ENCODE results near the gene TSPAN9. TPM values are rescaled to one million over a fixed set of nuclear protein-coding genes. Genes with fewer than 3 reads are reported as not detected.

The TSPAN9 gene
- total and polyA plus RNA-seq, 4 donors: 27.6 to 40.1 (median 30.9) TPM

DNA sequence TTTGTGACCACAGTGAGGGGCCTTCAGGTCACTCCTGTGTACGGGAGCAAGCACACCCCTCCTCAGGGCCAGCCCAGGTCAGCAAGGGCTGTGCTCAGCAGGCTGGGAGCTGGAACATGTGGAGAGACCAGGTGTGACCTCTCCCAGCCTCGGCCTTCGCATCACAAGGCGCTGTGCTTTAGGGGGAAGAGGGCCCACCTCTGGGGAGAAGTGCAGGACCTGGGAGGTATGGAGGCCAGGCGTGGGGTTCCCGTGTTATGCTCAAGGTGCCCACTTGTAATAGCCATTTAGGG is 219.2 kb downstream of the TSPAN9 start:
- Histone ChIP-seq H3K4me3 (ENCODE audit: low read depth, low read length) (no peak overlapping the region), H3K9me3 (ENCODE audit: control insufficient read depth, insufficient read depth, low read length) (no peaks in the 10 kb centered on the region), H3K27me3 (ENCODE audit: control insufficient read depth, insufficient read depth, low read length) (peaks cover 5% of the 10 kb centered on the region), H3K27ac (ENCODE audit: low read depth, low read length) (no peak overlapping the region), H3K36me3 (ENCODE audit: control insufficient read depth, insufficient read depth, low read length) (no peaks in the 10 kb centered on the region), H3K4me1 (ENCODE audit: control insufficient read depth, insufficient read depth, low read length) (peaks cover 23% of the 10 kb centered on the region)
- no peak for DNase-seq (ENCODE audit: low read depth in 4 of 6, low spot score in 6 of 6)
- WGBS (ENCODE audit: insufficient coverage): 85% methylated on average over 4 of the region's 6 CpGs

- WGBS (ENCODE audit: insufficient coverage): 60% methylated on average over 16 of the region's 17 CpGs
- Histone ChIP-seq H3K36me3 (ENCODE audit: control insufficient read depth, insufficient read depth, low read length) (no peaks in the 10 kb centered on the region), H3K27ac (ENCODE audit: low read depth, low read length) (no peak overlapping the region), H3K4me1 (ENCODE audit: control insufficient read depth, insufficient read depth, low read length) (peaks cover 27% of the 10 kb centered on the region), H3K27me3 (ENCODE audit: control insufficient read depth, insufficient read depth, low read length) (peaks cover 5% of the 10 kb centered on the region), H3K4me3 (ENCODE audit: low read depth, low read length) (no peak overlapping the region), H3K9me3 (ENCODE audit: control insufficient read depth, insufficient read depth, low read length) (no peaks in the 10 kb centered on the region)
- no peak for DNase-seq (ENCODE audit: low read depth in 4 of 6, low spot score in 6 of 6)
These were observed 221.4 kb downstream of the TSPAN9 start for GRCh38 chr12:3298603-3299002.

- peaks cover 5% of the 10 kb centered on the region for H3K27me3 ChIP-seq (ENCODE audit: control insufficient read depth, insufficient read depth, low read length)
- 4% methylated on average over 30 of the region's 32 CpGs for WGBS (ENCODE audit: insufficient coverage)
- H3K4me1 ChIP-seq (ENCODE audit: control insufficient read depth, insufficient read depth, low read length): peaks cover 35% of the 10 kb centered on the region
- H3K27ac ChIP-seq (ENCODE audit: low read depth, low read length): no peak overlapping the region
- H3K36me3 ChIP-seq (ENCODE audit: control insufficient read depth, insufficient read depth, low read length): no peaks in the 10 kb centered on the region
- H3K9me3 ChIP-seq (ENCODE audit: control insufficient read depth, insufficient read depth, low read length): no peaks in the 10 kb centered on the region
- no peak overlapping the region for H3K4me3 ChIP-seq (ENCODE audit: low read depth, low read length)
- peak in 5 of 6 donors; percentile 71 to 96 (median 81) for DNase-seq (ENCODE audit: low read depth in 4 of 6, low spot score in 6 of 6)
These were observed 223.0 kb downstream of the TSPAN9 start for GRCh38 chr12:3299929-3300832.

GRCh38 chr12:3300833-3301401 is 223.7 kb downstream of the TSPAN9 start:
- WGBS (ENCODE audit: insufficient coverage): 66% methylated on average over 6 of the region's 10 CpGs
- H3K27me3 ChIP-seq (ENCODE audit: control insufficient read depth, insufficient read depth, low read length): peaks cover 5% of the 10 kb centered on the region
- DNase-seq (ENCODE audit: low read depth in 4 of 6, low spot score in 6 of 6): no peak
- H3K27ac ChIP-seq (ENCODE audit: low read depth, low read length): no peak overlapping the region
- H3K4me1 ChIP-seq (ENCODE audit: control insufficient read depth, insufficient read depth, low read length): peaks cover 40% of the 10 kb centered on the region
- no peaks in the 10 kb centered on the region for H3K9me3 ChIP-seq (ENCODE audit: control insufficient read depth, insufficient read depth, low read length)
- no peaks in the 10 kb centered on the region for H3K36me3 ChIP-seq (ENCODE audit: control insufficient read depth, insufficient read depth, low read length)
- no peak overlapping the region for H3K4me3 ChIP-seq (ENCODE audit: low read depth, low read length)

GRCh38 chr12:3302401-3303041 is 225.3 kb downstream of the TSPAN9 start:
- peaks cover 9% of the 10 kb centered on the region for H3K27me3 ChIP-seq (ENCODE audit: control insufficient read depth, insufficient read depth, low read length)
- H3K4me1 ChIP-seq (ENCODE audit: control insufficient read depth, insufficient read depth, low read length): peaks cover 44% of the 10 kb centered on the region
- WGBS (ENCODE audit: insufficient coverage): 81% methylated on average over 12 of the region's 16 CpGs
- H3K9me3 ChIP-seq (ENCODE audit: control insufficient read depth, insufficient read depth, low read length): no peaks in the 10 kb centered on the region
- H3K36me3 ChIP-seq (ENCODE audit: control insufficient read depth, insufficient read depth, low read length): no peaks in the 10 kb centered on the region
- no peak overlapping the region for H3K27ac ChIP-seq (ENCODE audit: low read depth, low read length)
- DNase-seq (ENCODE audit: low read depth in 4 of 6, low spot score in 6 of 6): no peak
- no peak overlapping the region for H3K4me3 ChIP-seq (ENCODE audit: low read depth, low read length)

DNA sequence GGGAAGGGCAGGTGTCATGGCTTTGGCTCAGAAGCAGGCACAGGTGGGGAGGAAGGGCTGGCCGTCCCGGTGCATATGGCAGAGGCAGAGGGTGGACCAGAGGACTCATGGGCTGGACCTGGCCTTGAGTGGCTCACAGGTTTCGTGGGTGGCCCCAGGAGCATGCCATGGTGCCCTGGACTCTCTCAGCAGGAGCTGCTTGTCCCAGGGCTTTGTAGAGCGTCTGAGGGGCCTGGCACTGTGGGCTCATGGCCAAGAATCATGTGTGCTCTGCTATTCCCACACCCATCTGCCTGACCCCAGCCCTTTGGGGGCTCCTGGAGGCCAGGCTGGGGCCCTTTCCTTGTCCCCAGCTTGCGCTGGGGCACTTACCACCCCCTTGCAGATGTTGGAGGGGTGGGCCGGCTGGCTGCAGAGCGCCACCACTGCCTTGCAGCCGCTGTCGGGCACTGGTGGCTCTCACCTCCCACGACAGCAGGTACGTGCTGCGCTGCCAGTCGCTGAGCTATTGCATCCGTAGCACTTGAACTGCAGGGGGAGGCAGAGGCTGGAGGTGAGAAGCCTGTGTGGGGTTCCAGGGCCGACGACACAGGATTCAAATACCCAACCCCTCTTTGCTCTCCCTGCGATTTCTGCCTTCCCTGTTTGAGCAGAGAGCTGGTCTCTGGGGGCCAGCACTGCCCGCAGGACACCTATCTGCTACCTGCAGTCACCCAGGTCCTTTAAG is 226.4 kb downstream of the TSPAN9 start:
- Histone ChIP-seq H3K27me3 (ENCODE audit: control insufficient read depth, insufficient read depth, low read length) (peaks cover 11% of the 10 kb centered on the region), H3K4me1 (ENCODE audit: control insufficient read depth, insufficient read depth, low read length) (peaks cover 47% of the 10 kb centered on the region)

DNA sequence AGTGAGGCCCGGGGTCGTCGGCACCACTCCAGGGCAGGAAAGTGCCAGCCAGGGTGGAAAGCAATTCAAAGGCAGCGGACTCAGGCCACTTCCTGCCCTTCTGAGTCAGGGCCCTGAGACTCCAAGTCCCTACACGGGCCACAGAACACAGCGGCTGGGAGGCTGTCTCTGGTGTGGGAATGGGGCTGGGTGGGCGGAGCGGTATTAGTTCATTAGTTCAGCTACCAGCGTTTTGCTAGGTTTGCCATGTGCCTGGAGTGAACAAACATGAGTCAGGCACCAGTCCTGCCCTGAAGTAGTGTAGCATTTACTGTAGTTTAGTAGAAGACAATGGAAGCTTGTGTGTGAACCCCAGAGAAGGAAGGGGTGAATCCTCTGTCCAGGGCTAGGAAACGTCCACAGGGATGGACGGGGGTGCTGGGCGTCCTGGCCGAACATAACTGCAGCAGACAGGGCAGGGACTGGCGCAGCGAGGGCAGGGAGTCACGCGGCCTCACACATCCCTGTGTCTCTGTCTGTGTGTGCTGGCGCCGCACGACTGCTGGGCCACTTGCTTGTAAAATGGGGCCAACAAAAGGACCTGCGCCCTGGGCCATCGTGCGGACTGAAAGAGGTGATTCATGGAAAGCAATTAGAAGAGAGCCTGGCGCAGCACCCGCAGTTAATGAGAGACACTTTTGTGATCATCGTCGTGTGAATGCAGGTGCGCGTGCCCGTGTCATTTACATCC is 227.4 kb downstream of the TSPAN9 start:
- Histone ChIP-seq H3K4me1 (ENCODE audit: control insufficient read depth, insufficient read depth, low read length) (peaks cover 47% of the 10 kb centered on the region), H3K27ac (ENCODE audit: low read depth, low read length) (no peak overlapping the region), H3K9me3 (ENCODE audit: control insufficient read depth, insufficient read depth, low read length) (no peaks in the 10 kb centered on the region), H3K4me3 (ENCODE audit: low read depth, low read length) (no peak overlapping the region), H3K36me3 (ENCODE audit: control insufficient read depth, insufficient read depth, low read length) (no peaks in the 10 kb centered on the region), H3K27me3 (ENCODE audit: control insufficient read depth, insufficient read depth, low read length) (peaks cover 7% of the 10 kb centered on the region)
- whole genome bisulfite sequencing (ENCODE audit: insufficient coverage): 31% methylated on average over 30 of the region's 30 CpGs
- peak in 2 of 6 donors; percentile 49 to 81 for DNase-seq (ENCODE audit: low read depth in 4 of 6, low spot score in 6 of 6)

More for the DNA sequence above, 226.4 kb downstream of the TSPAN9 start:
- Histone ChIP-seq H3K27ac (ENCODE audit: low read depth, low read length) (no peak overlapping the region), H3K4me3 (ENCODE audit: low read depth, low read length) (no peak overlapping the region), H3K36me3 (ENCODE audit: control insufficient read depth, insufficient read depth, low read length) (no peaks in the 10 kb centered on the region), H3K9me3 (ENCODE audit: control insufficient read depth, insufficient read depth, low read length) (no peaks in the 10 kb centered on the region)
- peak in 2 of 6 donors; percentile 27 to 82 for DNase-seq (ENCODE audit: low read depth in 4 of 6, low spot score in 6 of 6)
- 69% methylated on average over 15 of the region's 18 CpGs for WGBS (ENCODE audit: insufficient coverage)

DNA sequence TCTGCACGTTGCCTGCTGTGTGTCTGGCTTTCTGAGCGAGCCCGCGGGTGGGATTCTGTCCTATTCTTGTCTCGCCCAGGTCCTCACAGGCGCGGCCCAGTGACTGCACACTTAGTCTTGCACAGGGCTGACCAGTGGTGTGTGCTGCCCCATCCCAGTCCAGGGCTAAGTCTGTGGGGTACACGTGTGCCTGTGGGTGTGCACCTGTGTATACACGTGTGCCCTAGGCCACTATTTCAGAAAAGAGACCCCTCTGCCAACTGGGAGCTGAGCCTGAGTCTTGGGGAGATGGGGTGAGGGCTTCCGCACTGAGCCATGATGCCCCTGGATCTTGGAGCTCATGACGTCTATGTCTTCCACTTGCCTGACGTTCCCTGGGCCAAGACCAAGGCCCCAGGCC is 228.3 kb downstream of the TSPAN9 start:
- no peaks in the 10 kb centered on the region for H3K36me3 ChIP-seq (ENCODE audit: control insufficient read depth, insufficient read depth, low read length)
- H3K4me3 ChIP-seq (ENCODE audit: low read depth, low read length): no peak overlapping the region
- no peak for DNase-seq (ENCODE audit: low read depth in 4 of 6, low spot score in 6 of 6)
- H3K27ac ChIP-seq (ENCODE audit: low read depth, low read length): no peak overlapping the region
- H3K4me1 ChIP-seq (ENCODE audit: control insufficient read depth, insufficient read depth, low read length): peaks cover 38% of the 10 kb centered on the region
- H3K27me3 ChIP-seq (ENCODE audit: control insufficient read depth, insufficient read depth, low read length): peaks cover 5% of the 10 kb centered on the region
- WGBS (ENCODE audit: insufficient coverage): 87% methylated on average over 12 of the region's 12 CpGs
- H3K9me3 ChIP-seq (ENCODE audit: control insufficient read depth, insufficient read depth, low read length): no peaks in the 10 kb centered on the region

Measured in spinal cord (tissue), 10 donors.